Astrocyte (in vitro differentiated cells and primary cell): Measurements from ENCODE around the gene HYCC1. TPM values are rescaled to one million over a fixed set of nuclear protein-coding genes. Genes with fewer than 3 reads are reported as not detected.
A peak's percentile ranks its signal among the peaks of the same experiment; 100 is the strongest.

ENCODE experiments used
- DNase-seq: peaks from one replicate; pipeline ENCODE4 v3.0.0-alpha.2; 2010; ENCODE audit warnings: low read depth
- FAIRE-seq: peaks from 2 replicates; lab custom pipeline; 2011; peaks lifted over from hg19 to GRCh38; lab: Jason Lieb, UNC
- H2AFZ ChIP-seq: 2 replicates; pipeline ENCODE4 v1.6.0; 2012; ENCODE audit warnings: low read depth, low read length, inconsistent platforms
- H3K27ac ChIP-seq: 2 replicates; pipeline ENCODE4 v1.5.1; 2011; ENCODE audit warnings: low read depth, low read length, inconsistent platforms
- H3K27me3 ChIP-seq: 2 replicates; pipeline ENCODE4 v1.6.0; 2011; ENCODE audit warnings: low read length, inconsistent platforms; ENCODE audit not compliant: insufficient read depth
- H3K36me3 ChIP-seq: 2 replicates; pipeline ENCODE4 v1.5.1; 2011; ENCODE audit warnings: low read length, inconsistent platforms; ENCODE audit not compliant: insufficient read depth
- H3K4me1 ChIP-seq: 2 replicates; pipeline ENCODE4 v1.5.1; 2011; ENCODE audit warnings: low read length, inconsistent platforms; ENCODE audit not compliant: insufficient read depth
- H3K4me2 ChIP-seq: 2 replicates; pipeline ENCODE4 v1.6.0; 2012; ENCODE audit warnings: low read length, inconsistent platforms
- H3K4me3 ChIP-seq: 2 replicates; pipeline ENCODE4 v1.5.1; 2011; ENCODE audit warnings: low read depth, mild to moderate bottlenecking, low read length, inconsistent platforms; ENCODE audit not compliant: insufficient read depth
- H3K79me2 ChIP-seq: 2 replicates; pipeline ENCODE4 v1.6.0; 2012; ENCODE audit warnings: mild to moderate bottlenecking, low read length, inconsistent platforms; ENCODE audit not compliant: insufficient read depth
- H3K9ac ChIP-seq: 2 replicates; pipeline ENCODE4 v1.6.0; 2012; ENCODE audit warnings: mild to moderate bottlenecking, low read length, inconsistent platforms
- H3K9me3 ChIP-seq: 2 replicates; pipeline ENCODE4 v1.5.1; 2012; ENCODE audit warnings: low read depth, mild to moderate bottlenecking, low read length, inconsistent platforms; ENCODE audit not compliant: insufficient read depth
- H4K20me1 ChIP-seq: 2 replicates; pipeline ENCODE4 v1.6.0; 2012; ENCODE audit warnings: low read length, inconsistent platforms; ENCODE audit not compliant: insufficient read depth
- H3K27ac Mint-ChIP-seq: one replicate; pipeline ENCODE4 v1.8.0; 2021; ENCODE audit warnings: mild to moderate bottlenecking, mixed read lengths; ENCODE audit not compliant: unreplicated experiment
- H3K27me3 Mint-ChIP-seq: one replicate; pipeline ENCODE4 v1.8.0; 2021; ENCODE audit warnings: low read depth, mixed read lengths; ENCODE audit not compliant: unreplicated experiment
- H3K36me3 Mint-ChIP-seq: one replicate; pipeline ENCODE4 v1.8.0; 2021; ENCODE audit warnings: low read depth, mixed read lengths; ENCODE audit not compliant: unreplicated experiment
- H3K4me1 Mint-ChIP-seq: one replicate; pipeline ENCODE4 v1.8.0; 2021; ENCODE audit warnings: low read depth, mixed read lengths; ENCODE audit not compliant: unreplicated experiment
- H3K4me3 Mint-ChIP-seq: one replicate; pipeline ENCODE4 v1.8.0; 2021; ENCODE audit warnings: mild to moderate bottlenecking, moderate library complexity, mixed read lengths; ENCODE audit not compliant: unreplicated experiment
- H3K9me3 Mint-ChIP-seq: one replicate; pipeline ENCODE4 v1.8.0; 2021; ENCODE audit warnings: mild to moderate bottlenecking, mixed read lengths; ENCODE audit not compliant: unreplicated experiment
- EZH2 ChIP-seq: IDR thresholded peaks from 2 replicates; pipeline ENCODE4 v1.6.1; 2012; ENCODE audit warnings: mild to moderate bottlenecking, low read length, inconsistent platforms; ENCODE audit not compliant: insufficient read depth
- total RNA-seq: library from RNA; stranded (reverse); gene quantifications from 2 replicates; pipeline ENCODE4 v1.2.1, GENCODE V29; 2021
- TF ChIP-seq, protein P1 (sequence below): IDR thresholded peaks from 2 replicates; pipeline ENCODE4 v1.5.1; 2011; ENCODE audit warnings: low read depth, mild to moderate bottlenecking, inconsistent platforms, low read length, moderate library complexity; ENCODE audit not compliant: insufficient read depth

Gene HYCC1
- total RNA-seq, 1 donor from 2014 or later: 79.8 TPM

DNA sequence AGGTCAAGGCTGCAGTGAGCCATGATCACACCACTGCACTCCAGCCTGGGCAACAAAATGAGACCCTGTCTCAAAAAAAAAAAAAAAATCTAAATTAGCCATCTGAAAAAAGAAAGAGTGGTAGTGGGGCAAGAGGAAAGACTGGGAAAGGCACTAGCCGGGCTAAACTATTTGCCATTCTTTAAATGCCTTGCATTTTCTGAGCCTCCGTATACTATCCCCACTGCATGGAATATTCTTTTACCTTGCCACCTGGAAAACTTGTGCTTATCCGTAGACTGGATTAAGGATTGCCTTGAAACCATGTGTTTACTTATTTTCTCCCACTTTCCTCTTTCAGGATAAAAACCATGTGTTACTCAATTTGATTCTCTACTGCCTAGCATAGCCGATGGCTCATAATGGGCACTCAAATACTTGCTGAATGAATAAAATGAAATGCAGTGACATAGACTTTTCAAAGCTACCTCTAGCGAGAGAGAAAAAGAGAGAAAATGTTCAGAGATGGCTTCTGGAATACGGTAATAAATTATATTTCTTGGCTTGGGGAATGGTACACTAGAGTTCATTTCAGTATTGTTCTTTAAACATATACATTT, 30.6 kb downstream of the HYCC1 start:
- Histone ChIP-seq H3K4me1 (peaks cover 18% of the 10 kb centered on the region), H3K27me3 (no peaks in the 10 kb centered on the region), H3K79me2 (peaks cover 64% of the 10 kb centered on the region), H3K27ac (no peak overlapping the region), H3K9ac (no peak overlapping the region), H3K36me3 (peaks cover 10% of the 10 kb centered on the region), H2AFZ (no peak overlapping the region), H3K4me2 (no peak overlapping the region), H4K20me1 (no peaks in the 10 kb centered on the region), H3K9me3 (no peaks in the 10 kb centered on the region), H3K4me3 (no peak overlapping the region)
- FAIRE-seq: no peak
- no peak for DNase-seq
- Mint-ChIP-seq H3K9me3 (no peaks in the 10 kb centered on the region), H3K4me3 (no peak overlapping the region), H3K27me3 (no peaks in the 10 kb centered on the region), H3K27ac (no peak overlapping the region), H3K4me1 (peaks cover 23% of the 10 kb centered on the region), H3K36me3 (peaks cover 2% of the 10 kb centered on the region)
- TF ChIP-seq EZH2: no peak
- TF ChIP-seq, protein P1, sequence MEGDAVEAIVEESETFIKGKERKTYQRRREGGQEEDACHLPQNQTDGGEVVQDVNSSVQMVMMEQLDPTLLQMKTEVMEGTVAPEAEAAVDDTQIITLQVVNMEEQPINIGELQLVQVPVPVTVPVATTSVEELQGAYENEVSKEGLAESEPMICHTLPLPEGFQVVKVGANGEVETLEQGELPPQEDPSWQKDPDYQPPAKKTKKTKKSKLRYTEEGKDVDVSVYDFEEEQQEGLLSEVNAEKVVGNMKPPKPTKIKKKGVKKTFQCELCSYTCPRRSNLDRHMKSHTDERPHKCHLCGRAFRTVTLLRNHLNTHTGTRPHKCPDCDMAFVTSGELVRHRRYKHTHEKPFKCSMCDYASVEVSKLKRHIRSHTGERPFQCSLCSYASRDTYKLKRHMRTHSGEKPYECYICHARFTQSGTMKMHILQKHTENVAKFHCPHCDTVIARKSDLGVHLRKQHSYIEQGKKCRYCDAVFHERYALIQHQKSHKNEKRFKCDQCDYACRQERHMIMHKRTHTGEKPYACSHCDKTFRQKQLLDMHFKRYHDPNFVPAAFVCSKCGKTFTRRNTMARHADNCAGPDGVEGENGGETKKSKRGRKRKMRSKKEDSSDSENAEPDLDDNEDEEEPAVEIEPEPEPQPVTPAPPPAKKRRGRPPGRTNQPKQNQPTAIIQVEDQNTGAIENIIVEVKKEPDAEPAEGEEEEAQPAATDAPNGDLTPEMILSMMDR: no peak

DNA sequence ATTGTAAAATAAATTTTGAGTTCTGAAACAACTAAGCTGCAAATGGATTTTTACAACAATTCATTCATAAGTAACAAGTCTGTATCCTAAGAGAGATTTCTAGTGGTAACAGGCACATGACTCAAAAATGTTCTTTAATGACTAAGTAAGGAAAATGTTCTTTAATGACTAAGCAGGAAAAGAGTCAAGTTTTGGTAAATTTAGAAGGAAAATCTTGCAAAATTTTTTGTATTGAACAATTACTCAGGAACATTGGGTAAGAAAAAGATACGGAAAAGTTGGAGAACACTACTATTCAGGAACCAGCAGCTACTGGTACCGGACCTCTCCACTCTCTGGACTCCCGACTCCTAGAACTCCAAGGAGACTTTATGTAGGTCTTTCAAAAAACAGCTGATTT, 33.5 kb downstream of the HYCC1 start:
- Histone ChIP-seq H4K20me1 (no peaks in the 10 kb centered on the region), H3K27me3 (no peaks in the 10 kb centered on the region), H3K9me3 (no peaks in the 10 kb centered on the region), H3K36me3 (peaks cover 27% of the 10 kb centered on the region), H2AFZ (no peak overlapping the region), H3K4me3 (peak overlapping the region; percentile 24), H3K4me1 (peaks cover 18% of the 10 kb centered on the region), H3K9ac (peak overlapping the region; percentile 57), H3K27ac (peak overlapping the region; percentile 90), H3K4me2 (peak overlapping the region; percentile 69), H3K79me2 (peaks cover 47% of the 10 kb centered on the region)
- no peaks in the 10 kb centered on the region for H3K27me3 Mint-ChIP-seq
- peak; percentile 94 for FAIRE-seq
- no peaks in the 10 kb centered on the region for H3K9me3 Mint-ChIP-seq
- H3K27ac Mint-ChIP-seq: peak overlapping the region; percentile 15
- peaks cover 23% of the 10 kb centered on the region for H3K4me1 Mint-ChIP-seq
- TF ChIP-seq EZH2: no peak
- TF ChIP-seq, protein P1: no peak
- H3K36me3 Mint-ChIP-seq: peaks cover 4% of the 10 kb centered on the region
- H3K4me3 Mint-ChIP-seq: no peak overlapping the region
- peak; percentile 85 for DNase-seq

DNA sequence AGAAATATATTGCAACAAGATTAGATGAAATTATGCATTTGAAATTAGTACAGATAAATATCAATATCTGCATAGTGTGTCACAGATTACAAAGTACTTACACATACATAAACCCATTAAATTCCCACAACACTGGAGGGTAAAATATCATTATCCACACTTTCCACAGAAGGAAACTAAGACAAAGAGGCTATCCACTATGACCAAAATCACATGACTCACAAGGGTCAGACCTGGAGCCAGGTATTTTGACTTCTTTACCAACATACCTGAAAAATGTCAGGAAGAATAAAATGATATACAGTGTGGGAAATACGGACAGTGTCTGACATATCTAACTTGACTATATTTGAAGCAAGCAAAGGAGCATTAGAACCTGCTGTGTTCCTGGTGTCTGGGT, 34.1 kb downstream of the HYCC1 start:
- no peak overlapping the region for H3K4me3 ChIP-seq
- H2AFZ ChIP-seq: no peak overlapping the region
- TF ChIP-seq, protein P1: no peak
- TF ChIP-seq EZH2: no peak
- Mint-ChIP-seq H3K27ac (peak overlapping the region; percentile 15), H3K36me3 (peaks cover 4% of the 10 kb centered on the region), H3K9me3 (no peaks in the 10 kb centered on the region), H3K27me3 (no peaks in the 10 kb centered on the region), H3K4me1 (peaks cover 23% of the 10 kb centered on the region), H3K4me3 (no peak overlapping the region)
- H4K20me1 ChIP-seq: no peaks in the 10 kb centered on the region
- H3K4me1 ChIP-seq: peaks cover 18% of the 10 kb centered on the region
- H3K4me2 ChIP-seq: peak overlapping the region; percentile 69
- peak; percentile 69 for FAIRE-seq
- peaks cover 43% of the 10 kb centered on the region for H3K79me2 ChIP-seq
- H3K27me3 ChIP-seq: no peaks in the 10 kb centered on the region
- no peak for DNase-seq
- no peaks in the 10 kb centered on the region for H3K9me3 ChIP-seq
- H3K36me3 ChIP-seq: peaks cover 27% of the 10 kb centered on the region
- H3K27ac ChIP-seq: peak overlapping the region; percentile 90
- peak overlapping the region; percentile 57 for H3K9ac ChIP-seq
